PC-3 (cell line): ENCODE data around the gene EXOSC5. TPM values are rescaled to one million over a fixed set of nuclear protein-coding genes. Genes with fewer than 3 reads are reported as not detected.

Experiments used
- ATAC-seq: fragments of 200-7000 bp; cut with Tn5 transposase; 2 replicates; pipeline ENCODE4 v1.9.1; 2020; ENCODE audit warnings: mild to moderate bottlenecking, moderate library complexity
- BruUV-seq: library from RNA; stranded (reverse); fragments of 400-500 nt; replicated peaks from 2 replicates; lab custom pipeline; 2021; lab: Mats Ljungman, UMichigan
- CTCF ChIA-PET: fragments of 300-600 bp; sonication (Branson Sonifier 250); formaldehyde crosslinking; loops from one replicate; lab custom pipeline; 2022; ENCODE audit warnings: antibody characterized with exemption; lab: Charles Lee
- POLR2A ChIA-PET: fragments of 300-600 bp; sonication (Branson Sonifier 250); formaldehyde crosslinking; loops from one replicate; lab custom pipeline; 2022; ENCODE audit warnings: antibody characterized with exemption; ENCODE audit not compliant: unreplicated experiment; lab: Charles Lee
- DNase-seq: peaks from one replicate; pipeline ENCODE4 v3.0.0-alpha.2; 2015
- H2AFZ ChIP-seq: fragments of 300-600 bp; sonication (generic); 2 replicates; pipeline ENCODE4 v1.6.0; 2016; ENCODE audit warnings: antibody characterized with exemption, low read length
- H3F3A ChIP-seq: fragments of 300-600 bp; sonication (generic); one replicate; pipeline ENCODE4 v1.6.0; 2017; ENCODE audit warnings: antibody characterized with exemption, low read length, control low read depth, mild to moderate bottlenecking; ENCODE audit not compliant: unreplicated experiment
- H3K27ac ChIP-seq: fragments of 300-600 bp; sonication (generic); 2 replicates; pipeline ENCODE4 v1.5.1; 2016; ENCODE audit warnings: mild to moderate bottlenecking, low read length
- H3K27me3 ChIP-seq: fragments of 300-600 bp; sonication (generic); 2 replicates; pipeline ENCODE4 v1.6.1; 2016; ENCODE audit warnings: low read length, mixed read lengths
- H3K36me3 ChIP-seq: fragments of 300-600 bp; sonication (generic); 2 replicates; pipeline ENCODE4 v1.6.1; 2016; ENCODE audit warnings: low read depth, mixed run types, low read length, mixed read lengths
- H3K4me1 ChIP-seq: fragments of 300-600 bp; sonication (generic); 2 replicates; pipeline ENCODE4 v1.5.1; 2016; ENCODE audit warnings: low read length; ENCODE audit not compliant: insufficient read depth
- H3K4me2 ChIP-seq: fragments of 300-600 bp; sonication (generic); 2 replicates; pipeline ENCODE4 v1.6.0; 2016; ENCODE audit warnings: low read length
- H3K4me3 ChIP-seq: fragments of 300-600 bp; sonication (generic); 2 replicates; pipeline ENCODE4 v1.5.1; 2016; ENCODE audit warnings: mild to moderate bottlenecking, low read length, mixed read lengths
- H3K79me2 ChIP-seq: fragments of 300-600 bp; sonication (generic); 2 replicates; pipeline ENCODE4 v1.6.1; 2017; ENCODE audit warnings: low read length, mixed read lengths
- H3K9ac ChIP-seq: fragments of 300-600 bp; sonication (generic); 2 replicates; pipeline ENCODE4 v1.6.0; 2016; ENCODE audit warnings: mild to moderate bottlenecking, low read length
- H3K9me2 ChIP-seq: fragments of 300-600 bp; sonication (generic); replicated peaks from 2 replicates; pipeline ENCODE4 v1.6.1; 2016; ENCODE audit warnings: mixed run types, low read length, mixed read lengths
- H3K9me3 ChIP-seq: fragments of 300-600 bp; sonication (generic); 2 replicates; pipeline ENCODE4 v1.6.1; 2016; ENCODE audit warnings: low read length, mixed read lengths
- H4K20me1 ChIP-seq: fragments of 300-600 bp; sonication (generic); 2 replicates; pipeline ENCODE4 v1.6.1; 2016; ENCODE audit warnings: low read length, mixed read lengths
- EZH2 ChIP-seq: fragments of 300-600 bp; sonication (generic); IDR thresholded peaks from one replicate; pipeline ENCODE4 v1.6.1; 2017; ENCODE audit warnings: antibody characterized with exemption, mild to moderate bottlenecking, low read length; ENCODE audit not compliant: unreplicated experiment
- EZH2phosphoT487 ChIP-seq: fragments of 300-600 bp; sonication (generic); IDR thresholded peaks from 2 replicates; pipeline ENCODE4 v1.6.1; 2018; ENCODE audit warnings: mild to moderate bottlenecking, antibody characterized with exemption, low read length, borderline replicate concordance
- intact Hi-C: fragments of 100-400 bp; cut with micrococcal nuclease; formaldehyde crosslinking; loops from 2 replicates; pipeline ENCODE4 v1.9.0; 2023
- total RNA-seq: library from RNA; depleted of rRNA; stranded (reverse); fragments of >200 nt; gene quantifications from 2 replicates; pipeline ENCODE4 v1.2.3, GENCODE V29; 2014
- TF ChIP-seq, protein P1 (sequence below): fragments of 300-600 bp; sonication (generic); conservative IDR thresholded peaks from 2 replicates; pipeline ENCODE4 v1.5.1; 2017; ENCODE audit warnings: antibody characterized with exemption, low read depth, mild to moderate bottlenecking, low read length

EXOSC5 gene
- total RNA-seq, 1 experiment from 2014 or later: 40.8 TPM

DNA sequence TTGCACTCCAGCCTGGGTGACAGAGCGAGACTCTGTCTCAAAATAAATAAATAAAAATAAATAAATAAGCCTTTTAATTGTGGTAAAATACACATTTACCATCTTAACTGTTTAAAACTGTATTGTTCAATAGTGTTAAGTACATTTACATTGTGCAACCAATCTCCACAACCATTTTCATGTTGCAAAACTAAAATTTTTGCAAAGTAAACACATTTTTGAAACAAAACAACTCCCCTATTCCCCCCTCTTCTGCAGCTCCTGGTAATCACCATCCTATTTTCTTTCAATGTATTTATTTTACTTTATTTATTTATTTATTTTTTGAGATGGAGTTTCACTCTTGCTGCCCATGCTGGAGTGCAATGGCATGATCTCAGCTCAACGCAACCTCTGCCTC, 27.4 kb downstream of the EXOSC5 start:
- H3K9ac ChIP-seq: no peak overlapping the region
- no peaks in the 10 kb centered on the region for H3K36me3 ChIP-seq
- DNase-seq (no peak), ATAC-seq (no peak)
- ChIA-PET CTCF (no interaction called here), POLR2A (no interaction called here)
- no peaks in the 10 kb centered on the region for H4K20me1 ChIP-seq
- TF ChIP-seq, protein P1, sequence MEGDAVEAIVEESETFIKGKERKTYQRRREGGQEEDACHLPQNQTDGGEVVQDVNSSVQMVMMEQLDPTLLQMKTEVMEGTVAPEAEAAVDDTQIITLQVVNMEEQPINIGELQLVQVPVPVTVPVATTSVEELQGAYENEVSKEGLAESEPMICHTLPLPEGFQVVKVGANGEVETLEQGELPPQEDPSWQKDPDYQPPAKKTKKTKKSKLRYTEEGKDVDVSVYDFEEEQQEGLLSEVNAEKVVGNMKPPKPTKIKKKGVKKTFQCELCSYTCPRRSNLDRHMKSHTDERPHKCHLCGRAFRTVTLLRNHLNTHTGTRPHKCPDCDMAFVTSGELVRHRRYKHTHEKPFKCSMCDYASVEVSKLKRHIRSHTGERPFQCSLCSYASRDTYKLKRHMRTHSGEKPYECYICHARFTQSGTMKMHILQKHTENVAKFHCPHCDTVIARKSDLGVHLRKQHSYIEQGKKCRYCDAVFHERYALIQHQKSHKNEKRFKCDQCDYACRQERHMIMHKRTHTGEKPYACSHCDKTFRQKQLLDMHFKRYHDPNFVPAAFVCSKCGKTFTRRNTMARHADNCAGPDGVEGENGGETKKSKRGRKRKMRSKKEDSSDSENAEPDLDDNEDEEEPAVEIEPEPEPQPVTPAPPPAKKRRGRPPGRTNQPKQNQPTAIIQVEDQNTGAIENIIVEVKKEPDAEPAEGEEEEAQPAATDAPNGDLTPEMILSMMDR: no peak
- TF ChIP-seq EZH2phosphoT487 (no peak), EZH2 (no peak)
- H3K4me2 ChIP-seq: no peak overlapping the region
- H3K9me3 ChIP-seq: no peaks in the 10 kb centered on the region
- no peak overlapping the region for H3K27ac ChIP-seq
- no peaks in the 10 kb centered on the region for H3K9me2 ChIP-seq
- peaks cover 10% of the 10 kb centered on the region for H3K79me2 ChIP-seq
- intact Hi-C loops: no loop called here
- BruUV-seq: no TSS peak
- H3F3A ChIP-seq: no peaks in the 10 kb centered on the region
- H3K4me1 ChIP-seq: peaks cover 12% of the 10 kb centered on the region
- H3K27me3 ChIP-seq: no peaks in the 10 kb centered on the region
- H3K4me3 ChIP-seq: no peak overlapping the region
- no peak overlapping the region for H2AFZ ChIP-seq

DNA sequence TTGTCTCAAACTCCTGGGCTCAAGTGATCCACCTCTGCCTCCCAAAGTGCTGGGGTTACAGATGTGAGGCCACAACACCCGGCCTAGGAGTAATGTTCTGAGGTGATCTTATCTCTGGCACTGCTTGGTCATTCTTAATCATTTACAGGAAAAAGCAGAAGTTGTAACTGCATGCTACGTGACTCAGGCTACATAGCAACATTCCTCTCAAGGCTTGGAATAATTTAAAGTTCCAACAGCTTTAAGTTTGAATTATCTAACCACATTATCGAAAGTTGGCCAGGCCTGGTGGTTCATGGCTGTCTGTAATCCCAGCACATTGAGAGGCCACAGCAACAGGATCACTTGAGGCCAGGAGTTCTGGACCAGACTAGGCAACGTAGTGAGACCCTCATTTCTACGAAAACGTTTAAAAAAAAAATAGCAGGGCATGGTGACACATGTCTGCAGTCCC, 29.3 kb downstream of the EXOSC5 start:
- Histone ChIP-seq H3K79me2 (peaks cover 15% of the 10 kb centered on the region), H3K4me2 (peak overlapping the region; percentile 58), H3K9me3 (no peaks in the 10 kb centered on the region), H3K27me3 (no peaks in the 10 kb centered on the region), H4K20me1 (no peaks in the 10 kb centered on the region), H3K4me3 (no peak overlapping the region), H3K4me1 (peaks cover 23% of the 10 kb centered on the region), H2AFZ (no peak overlapping the region), H3K36me3 (no peaks in the 10 kb centered on the region), H3K9me2 (no peaks in the 10 kb centered on the region), H3F3A (no peaks in the 10 kb centered on the region), H3K9ac (no peak overlapping the region), H3K27ac (peak overlapping the region; percentile 72)
- CTCF ChIA-PET: no interaction called here
- no TSS peak for BruUV-seq
- peak; percentile 46 for ATAC-seq
- TF ChIP-seq EZH2phosphoT487 (no peak), EZH2 (no peak)
- TF ChIP-seq, protein P1: no peak
- DNase-seq: peak; percentile 78
- POLR2A ChIA-PET: no interaction called here
- intact Hi-C loops: no loop called here

DNA sequence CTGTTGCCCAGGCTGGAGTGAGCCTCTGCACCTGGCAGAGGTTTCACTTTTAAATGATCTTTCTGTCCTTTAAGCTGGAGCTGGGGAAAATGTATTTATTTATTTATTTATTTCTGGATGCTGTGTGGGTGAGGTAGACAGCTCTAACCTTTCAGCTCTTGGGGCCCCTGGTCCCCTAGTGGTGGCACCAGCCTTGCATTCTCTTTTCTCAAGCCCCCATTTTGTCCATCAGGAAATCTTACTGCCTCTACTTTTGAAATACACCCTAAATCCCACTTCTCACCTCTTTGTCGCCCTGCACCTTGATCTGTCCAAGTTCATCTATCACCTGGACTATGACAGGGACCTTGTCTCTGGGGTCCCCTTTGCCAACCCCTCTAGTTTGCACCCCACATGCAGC, 31.1 kb downstream of the EXOSC5 start:
- Histone ChIP-seq H2AFZ (no peak overlapping the region), H3K4me2 (no peak overlapping the region), H3K9me3 (no peaks in the 10 kb centered on the region), H3K9ac (no peak overlapping the region), H3K27me3 (no peaks in the 10 kb centered on the region), H3F3A (no peaks in the 10 kb centered on the region), H3K79me2 (peaks cover 15% of the 10 kb centered on the region), H3K4me1 (peaks cover 30% of the 10 kb centered on the region), H3K36me3 (no peaks in the 10 kb centered on the region), H3K4me3 (no peak overlapping the region), H4K20me1 (no peaks in the 10 kb centered on the region), H3K27ac (no peak overlapping the region), H3K9me2 (no peaks in the 10 kb centered on the region)
- TF ChIP-seq EZH2phosphoT487 (no peak), EZH2 (no peak)
- TF ChIP-seq, protein P1: no peak
- DNase-seq (no peak), ATAC-seq (no peak)
- ChIA-PET POLR2A (interaction anchor here (0.6 to 0.7 kb wide), 2 partner anchors 28 to 752 kb away, joined by 10 to 32 read pairs; no protein-coding TSS in a partner anchor), CTCF (no interaction called here)
- no TSS peak for BruUV-seq
- intact Hi-C loops: no loop called here
